ENCODE results near the gene RBP3. TPM values are rescaled to one million over a fixed set of nuclear protein-coding genes. Genes with fewer than 3 reads are reported as not detected.
A peak's percentile ranks its signal among the peaks of the same experiment; 100 is the strongest.

The RBP3 gene
- total RNA-seq, 1 donor from 2014 or later, result not detected

GRCh38 chr10:47311932-47312662 lies 36.1 kb upstream of the RBP3 start:
- H3K27me3 Mint-ChIP-seq (ENCODE audit: unreplicated experiment), result peaks cover 2% of the 10 kb centered on the region
- H3K36me3 Mint-ChIP-seq (ENCODE audit: unreplicated experiment), result no peaks in the 10 kb centered on the region

GRCh38 chr10:47312663-47312995 lies 35.5 kb upstream of the RBP3 start:
- Mint-ChIP-seq H3K36me3 (ENCODE audit: unreplicated experiment) (no peaks in the 10 kb centered on the region), H3K27me3 (ENCODE audit: unreplicated experiment) (peaks cover 2% of the 10 kb centered on the region), H3K4me1 (ENCODE audit: low read depth, unreplicated experiment) (no peaks in the 10 kb centered on the region), H3K27ac (ENCODE audit: unreplicated experiment) (no peak overlapping the region), H3K4me3 (ENCODE audit: unreplicated experiment) (no peak overlapping the region), H3K9me3 (ENCODE audit: unreplicated experiment) (no peaks in the 10 kb centered on the region)
- DNase-seq, result no peak
- no peak for TF ChIP-seq CTCF (IDR thresholded peaks at IDR 0.05; ENCODE audit: partially characterized antibody, unreplicated experiment)

More at GRCh38 chr10:47311932-47312662, 36.1 kb upstream of the RBP3 start:
- Mint-ChIP-seq H3K27ac (ENCODE audit: unreplicated experiment) (no peak overlapping the region), H3K4me1 (ENCODE audit: low read depth, unreplicated experiment) (no peaks in the 10 kb centered on the region), H3K4me3 (ENCODE audit: unreplicated experiment) (no peak overlapping the region), H3K9me3 (ENCODE audit: unreplicated experiment) (no peaks in the 10 kb centered on the region)
- peak; percentile 41 for TF ChIP-seq CTCF (IDR thresholded peaks at IDR 0.05; ENCODE audit: partially characterized antibody, unreplicated experiment)
- peak; percentile 85 for DNase-seq

GRCh38 chr10:47314416-47314970 lies 33.7 kb upstream of the RBP3 start:
- TF ChIP-seq CTCF (IDR thresholded peaks at IDR 0.05; ENCODE audit: partially characterized antibody, unreplicated experiment), result no peak
- Mint-ChIP-seq H3K27ac (ENCODE audit: unreplicated experiment) (no peak overlapping the region), H3K4me1 (ENCODE audit: low read depth, unreplicated experiment) (no peaks in the 10 kb centered on the region), H3K9me3 (ENCODE audit: unreplicated experiment) (no peaks in the 10 kb centered on the region), H3K36me3 (ENCODE audit: unreplicated experiment) (no peaks in the 10 kb centered on the region), H3K27me3 (ENCODE audit: unreplicated experiment) (peaks cover 2% of the 10 kb centered on the region), H3K4me3 (ENCODE audit: unreplicated experiment) (no peak overlapping the region)
- DNase-seq, result no peak

GRCh38 chr10:47315421-47315820 lies 32.7 kb upstream of the RBP3 start:
- Mint-ChIP-seq H3K27ac (ENCODE audit: unreplicated experiment) (no peak overlapping the region), H3K4me3 (ENCODE audit: unreplicated experiment) (no peak overlapping the region), H3K9me3 (ENCODE audit: unreplicated experiment) (no peaks in the 10 kb centered on the region), H3K4me1 (ENCODE audit: low read depth, unreplicated experiment) (no peaks in the 10 kb centered on the region), H3K36me3 (ENCODE audit: unreplicated experiment) (no peaks in the 10 kb centered on the region), H3K27me3 (ENCODE audit: unreplicated experiment) (peaks cover 2% of the 10 kb centered on the region)
- TF ChIP-seq CTCF (IDR thresholded peaks at IDR 0.05; ENCODE audit: partially characterized antibody, unreplicated experiment), result no peak
- DNase-seq, result no peak

- no peak for DNase-seq
- H3K27me3 Mint-ChIP-seq (ENCODE audit: unreplicated experiment), result peaks cover 4% of the 10 kb centered on the region
- no peaks in the 10 kb centered on the region for H3K36me3 Mint-ChIP-seq (ENCODE audit: unreplicated experiment)
- peaks cover 3% of the 10 kb centered on the region for H3K4me1 Mint-ChIP-seq (ENCODE audit: low read depth, unreplicated experiment)
- H3K4me3 Mint-ChIP-seq (ENCODE audit: unreplicated experiment), result no peak overlapping the region
- H3K9me3 Mint-ChIP-seq (ENCODE audit: unreplicated experiment), result no peaks in the 10 kb centered on the region
- no peak for TF ChIP-seq CTCF (IDR thresholded peaks at IDR 0.05; ENCODE audit: partially characterized antibody, unreplicated experiment)
- no peak overlapping the region for H3K27ac Mint-ChIP-seq (ENCODE audit: unreplicated experiment)
These were observed 32.0 kb upstream of the RBP3 start for GRCh38 chr10:47316131-47316530.

All from glutamatergic neuron (in vitro differentiated cells).